Naive thymus-derived CD4-positive, alpha-beta T cell (primary cell): Measurements from ENCODE around the gene AR. TPM values are rescaled to one million over a fixed set of nuclear protein-coding genes. Genes with fewer than 3 reads are reported as not detected.
"Not testable (repeated sequence)": the region's sequence is repeated elsewhere in the genome, so short reads cannot be mapped to it uniquely, and the experiment has no call there.

Experiments used
- ATAC-seq: fragments of 150-1000 bp; cut with Tn5 transposase; 2 replicates; pipeline ENCODE4 v1.10.0; 2021; ENCODE audit warnings: mild to moderate bottlenecking, moderate library complexity
- CTCF ChIA-PET: fragments of 350-600 bp; sonication (Branson Sonifier 250); formaldehyde crosslinking; loops from one replicate; lab custom pipeline; 2021; ENCODE audit warnings: antibody characterized with exemption; lab: Charles Lee
- POLR2A ChIA-PET: fragments of 350-600 bp; sonication (Branson Sonifier 250); formaldehyde crosslinking; loops from one replicate; lab custom pipeline; 2021; ENCODE audit warnings: antibody characterized with exemption, inconsistent platforms; lab: Charles Lee
- DNase-seq, 9 donors: peaks; one replicate each; pipeline versions ENCODE4 v3.0.0 to v3.0.0-alpha.2; 2020 to 2022; ENCODE audit warnings: mixed read lengths in 1 of 9
- H3K27ac ChIP-seq: one replicate; pipeline ENCODE4 v1.7.0; 2013; ENCODE audit warnings: mild to moderate bottlenecking, low read depth, low read length, moderate library complexity
- H3K27me3 ChIP-seq, 2 donors: one replicate each; pipeline ENCODE4 v1.7.0; 2013; ENCODE audit warnings: low read length in 2 of 2, mild to moderate bottlenecking in 2 of 2, moderate library complexity in 2 of 2; ENCODE audit not compliant: control insufficient read depth in 2 of 2, insufficient read depth in 2 of 2
- H3K36me3 ChIP-seq, 3 experiments: 1 replicate in 2 of 3; 2 replicates in 1 of 3; pipeline ENCODE4 v1.7.0; 2013; ENCODE audit warnings: low read length in 3 of 3, mild to moderate bottlenecking in 3 of 3, moderate library complexity in 1 of 3; ENCODE audit not compliant: insufficient read depth in 3 of 3, control insufficient read depth in 2 of 3
- H3K4me1 ChIP-seq, 2 donors: one replicate each; pipeline ENCODE4 v1.7.0; 2013; ENCODE audit warnings: low read length in 2 of 2, mild to moderate bottlenecking in 2 of 2, moderate library complexity in 1 of 2; ENCODE audit not compliant: control insufficient read depth in 2 of 2, insufficient read depth in 2 of 2
- H3K4me3 ChIP-seq: 2 replicates; pipeline ENCODE4 v1.7.0; 2013; ENCODE audit warnings: mild to moderate bottlenecking, low read length
- H3K9me3 ChIP-seq, 3 experiments: 1 replicate in 2 of 3; 2 replicates in 1 of 3; pipeline ENCODE4 v1.7.0; 2013; ENCODE audit warnings: low read length in 3 of 3; ENCODE audit not compliant: control insufficient read depth in 2 of 3
- H3K27ac Mint-ChIP-seq, 9 donors: one replicate each; pipeline ENCODE4 v1.8.0; 2020 to 2022; ENCODE audit warnings: mixed read lengths in 9 of 9, mild to moderate bottlenecking in 8 of 9, moderate library complexity in 5 of 9, inconsistent platforms in 2 of 9
- H3K27me3 Mint-ChIP-seq, 5 donors: one replicate each; pipeline ENCODE4 v1.8.0; 2021 to 2022; ENCODE audit warnings: mixed read lengths in 5 of 5, mild to moderate bottlenecking in 1 of 5
- H3K36me3 Mint-ChIP-seq, 5 donors: one replicate each; pipeline ENCODE4 v1.8.0; 2020 to 2022; ENCODE audit warnings: mixed read lengths in 5 of 5, mild to moderate bottlenecking in 3 of 5, inconsistent platforms in 1 of 5
- H3K4me1 Mint-ChIP-seq, 7 donors: one replicate each; pipeline ENCODE4 v1.8.0; 2020 to 2022; ENCODE audit warnings: mixed read lengths in 7 of 7, mild to moderate bottlenecking in 3 of 7, inconsistent platforms in 1 of 7
- H3K4me3 Mint-ChIP-seq, 10 donors: one replicate each; pipeline ENCODE4 v1.8.0; 2020 to 2022; ENCODE audit warnings: mild to moderate bottlenecking in 10 of 10, mixed read lengths in 10 of 10, moderate library complexity in 6 of 10, inconsistent platforms in 2 of 10
- H3K9me3 Mint-ChIP-seq, 11 donors: one replicate each; pipeline ENCODE4 v1.8.0; 2020 to 2022; ENCODE audit warnings: mixed read lengths in 11 of 11, mild to moderate bottlenecking in 4 of 11, inconsistent platforms in 1 of 11, moderate library complexity in 1 of 11
- intact Hi-C, 2 donors: fragments of 100-400 bp; cut with micrococcal nuclease; formaldehyde crosslinking; loops; one replicate each; pipeline ENCODE4 v1.15.1; 2023
- polyA plus RNA-seq, 2 donors: library from polyadenylated mRNA; unstranded; fragments of 300-500 nt; fragmentation: Illumina TruSeq; gene quantifications; one replicate each; pipeline ENCODE4 v1.2.3, GENCODE V29; 2021
- total RNA-seq, 6 experiments: library from RNA in 5 of 6; stranded (reverse) in 5 of 6; gene quantifications; 1 replicate in 5 of 6; 2 replicates in 1 of 6; pipeline ENCODE4 v1.2.3 and lab custom pipeline; 2021 to 2026

AR gene
- total and polyA plus RNA-seq, 7 experiments from 2014 or later = 0.03 to 0.39 (median 0.15) TPM; not detected in 4

DNA sequence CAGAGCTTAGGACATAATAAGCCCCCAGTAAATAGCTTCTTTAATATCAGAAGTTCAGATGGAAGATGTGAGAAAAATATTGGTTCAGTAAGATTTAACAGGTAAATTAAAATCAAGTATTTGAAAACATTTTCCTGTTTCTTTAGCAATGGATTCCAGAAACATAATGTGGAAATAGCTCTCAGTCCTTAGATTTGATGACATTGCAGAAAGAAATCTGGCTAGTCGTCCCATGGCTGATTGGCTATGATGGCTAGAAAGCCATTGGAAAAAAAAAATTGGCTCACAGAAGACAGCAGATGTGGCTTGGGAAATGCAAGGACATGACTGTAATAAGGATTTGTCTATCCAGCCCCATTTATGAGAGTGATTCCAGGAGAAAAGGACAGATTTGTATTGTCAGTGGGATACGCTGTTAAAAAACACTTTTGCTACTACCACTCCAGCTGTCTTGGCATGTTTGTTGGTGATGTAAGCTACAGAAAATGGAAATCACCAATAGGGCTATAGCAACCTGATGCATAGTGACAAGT, 78.3 kb downstream of the AR start:
- Mint-ChIP-seq H3K9me3 (peaks cover 0 to 12% (median 2%) of the 10 kb centered on the region in 11 donors), H3K36me3 (no peaks in the 10 kb centered on the region), H3K27me3 (no peaks in the 10 kb centered on the region), H3K27ac (no peak overlapping the region), H3K4me3 (no peak overlapping the region), H3K4me1 (no peaks in the 10 kb centered on the region)
- Histone ChIP-seq H3K9me3 (no peaks in the 10 kb centered on the region), H3K36me3 (no peaks in the 10 kb centered on the region), H3K4me3 (no peak overlapping the region), H3K27me3 (no peaks in the 10 kb centered on the region), H3K4me1 (no peaks in the 10 kb centered on the region), H3K27ac (no peak overlapping the region)
- CTCF ChIA-PET = no interaction called here
- POLR2A ChIA-PET = no interaction called here
- ATAC-seq (no peak), DNase-seq (no peak)
- intact Hi-C loops = no loop called here

DNA sequence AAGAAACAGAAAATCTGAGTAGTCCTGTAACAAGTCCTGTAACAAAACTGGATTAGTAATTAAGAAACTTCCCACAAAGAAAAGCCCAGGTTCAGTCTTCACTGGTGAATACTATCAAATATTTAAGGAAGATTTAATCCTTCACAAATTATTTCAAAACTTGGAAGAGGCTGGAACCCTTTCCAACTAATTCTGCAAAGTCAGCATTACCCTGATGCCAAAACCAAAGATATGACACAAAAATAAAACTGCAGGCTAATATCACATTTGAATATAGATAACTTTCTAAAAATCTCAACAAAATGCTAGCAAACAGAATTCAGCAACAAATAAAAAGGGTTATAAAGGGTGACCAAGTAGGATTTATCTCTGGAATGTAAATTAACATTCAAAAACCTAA, 80.5 kb downstream of the AR start:
- Histone ChIP-seq H3K27ac (no peak overlapping the region), H3K4me1 (no peaks in the 10 kb centered on the region), H3K4me3 (no peak overlapping the region), H3K9me3 (no peaks in the 10 kb centered on the region), H3K36me3 (no peaks in the 10 kb centered on the region), H3K27me3 (no peaks in the 10 kb centered on the region)
- Mint-ChIP-seq H3K27me3 (no peaks in the 10 kb centered on the region), H3K36me3 (no peaks in the 10 kb centered on the region), H3K9me3 (peaks cover 0 to 6% (median 2%) of the 10 kb centered on the region in 11 donors), H3K27ac (no peak overlapping the region), H3K4me3 (no peak overlapping the region), H3K4me1 (no peaks in the 10 kb centered on the region)
- ATAC-seq = no peak
- DNase-seq = no peak
- POLR2A ChIA-PET = no interaction called here
- CTCF ChIA-PET = no interaction called here
- intact Hi-C loops = no loop called here

DNA sequence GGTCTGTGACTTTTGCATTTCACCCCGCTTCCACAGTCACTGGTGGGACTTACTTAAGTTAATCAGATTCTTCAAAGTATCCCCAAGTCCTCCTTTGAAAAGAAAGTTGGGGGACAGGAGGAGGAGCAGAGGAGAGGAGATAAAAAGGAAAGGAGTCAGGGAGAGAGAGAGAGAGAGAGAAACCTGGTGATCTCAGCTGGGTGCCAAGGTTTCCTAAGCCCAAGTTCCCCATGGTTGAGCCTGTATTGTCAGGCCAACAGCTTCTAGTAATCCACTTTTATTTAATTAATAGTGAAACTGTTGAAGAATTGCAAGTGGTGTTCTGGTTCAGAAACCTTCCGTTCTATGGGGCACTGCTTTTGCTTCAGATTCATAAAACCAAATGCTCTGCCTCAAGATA, 91.6 kb downstream of the AR start:
- H3K9me3 Mint-ChIP-seq = peaks cover 0 to 12% (median 0%) of the 10 kb centered on the region in 11 donors
- no peak for ATAC-seq
- H3K27ac Mint-ChIP-seq = no peak overlapping the region
- H3K4me1 ChIP-seq = no peaks in the 10 kb centered on the region
- no peak overlapping the region for H3K27ac ChIP-seq
- H3K27me3 Mint-ChIP-seq = no peaks in the 10 kb centered on the region
- no peaks in the 10 kb centered on the region for H3K36me3 ChIP-seq
- peaks cover 0 to 1% (median 0%) of the 10 kb centered on the region in 7 donors for H3K4me1 Mint-ChIP-seq
- no peak for DNase-seq
- CTCF ChIA-PET = no interaction called here
- POLR2A ChIA-PET = no interaction called here
- intact Hi-C loops = no loop called here
- H3K4me3 ChIP-seq = no peak overlapping the region
- no peaks in the 10 kb centered on the region for H3K36me3 Mint-ChIP-seq
- no peaks in the 10 kb centered on the region for H3K9me3 ChIP-seq
- no peaks in the 10 kb centered on the region for H3K27me3 ChIP-seq
- no peak overlapping the region for H3K4me3 Mint-ChIP-seq

DNA sequence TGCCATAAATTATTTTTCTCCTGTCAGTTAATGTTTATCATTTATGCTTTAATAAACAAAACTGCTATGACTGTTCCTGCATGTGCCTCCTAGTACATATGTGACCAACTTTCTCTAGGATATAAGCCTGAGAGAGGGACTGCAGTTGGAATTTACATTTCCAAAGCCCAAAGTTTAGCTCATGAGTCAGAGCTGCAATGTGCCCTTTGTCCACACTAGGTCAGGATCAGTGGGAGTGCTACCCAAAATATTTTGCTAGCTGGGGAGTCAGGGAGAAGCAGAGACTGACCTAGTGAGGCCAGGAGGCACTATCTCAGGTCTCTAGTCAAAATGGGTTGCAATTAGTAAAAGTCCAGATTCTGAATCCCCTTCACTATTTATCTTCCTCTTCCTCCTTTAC, 92.7 kb downstream of the AR start:
- H3K4me1 ChIP-seq = no peaks in the 10 kb centered on the region
- H3K4me3 ChIP-seq = no peak overlapping the region
- Mint-ChIP-seq H3K4me1 (peaks cover 0 to 1% (median 0%) of the 10 kb centered on the region in 7 donors), H3K27ac (no peak overlapping the region), H3K36me3 (no peaks in the 10 kb centered on the region), H3K27me3 (no peaks in the 10 kb centered on the region), H3K9me3 (peaks cover 0 to 8% (median 0%) of the 10 kb centered on the region in 11 donors), H3K4me3 (no peak overlapping the region)
- no peak overlapping the region for H3K27ac ChIP-seq
- DNase-seq = no peak
- intact Hi-C loops = no loop called here
- ChIA-PET POLR2A (no interaction called here), CTCF (no interaction called here)
- ATAC-seq = no peak
- no peaks in the 10 kb centered on the region for H3K9me3 ChIP-seq
- no peaks in the 10 kb centered on the region for H3K36me3 ChIP-seq
- no peaks in the 10 kb centered on the region for H3K27me3 ChIP-seq

DNA sequence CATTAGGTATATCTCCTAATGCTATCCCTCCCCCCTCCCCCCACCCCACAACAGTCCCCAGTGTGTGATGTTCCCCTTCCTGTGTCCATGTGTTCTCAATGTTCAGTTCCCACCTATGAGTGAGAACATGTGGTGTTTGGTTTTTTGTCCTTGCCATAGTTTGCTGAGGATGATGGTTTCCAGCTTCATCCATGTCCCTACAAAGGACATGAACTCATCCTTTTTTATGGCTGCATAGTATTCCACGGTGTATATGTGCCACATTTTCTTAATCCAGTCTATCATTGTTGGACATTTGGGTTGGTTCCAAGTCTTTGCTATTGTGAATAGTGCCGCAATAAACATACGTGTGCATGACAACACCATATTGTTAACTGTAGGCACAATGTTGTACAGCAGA, 93.5 kb downstream of the AR start:
- H3K4me1 ChIP-seq, ATAC-seq, POLR2A ChIA-PET, H3K9me3 ChIP-seq, H3K9me3 Mint-ChIP-seq, H3K36me3 Mint-ChIP-seq, intact Hi-C loops, H3K36me3 ChIP-seq, H3K27ac Mint-ChIP-seq, H3K4me1 Mint-ChIP-seq, H3K4me3 ChIP-seq, H3K27me3 ChIP-seq, H3K27me3 Mint-ChIP-seq, H3K4me3 Mint-ChIP-seq, H3K27ac ChIP-seq, DNase-seq, CTCF ChIA-PET: not testable (repeated sequence)

DNA sequence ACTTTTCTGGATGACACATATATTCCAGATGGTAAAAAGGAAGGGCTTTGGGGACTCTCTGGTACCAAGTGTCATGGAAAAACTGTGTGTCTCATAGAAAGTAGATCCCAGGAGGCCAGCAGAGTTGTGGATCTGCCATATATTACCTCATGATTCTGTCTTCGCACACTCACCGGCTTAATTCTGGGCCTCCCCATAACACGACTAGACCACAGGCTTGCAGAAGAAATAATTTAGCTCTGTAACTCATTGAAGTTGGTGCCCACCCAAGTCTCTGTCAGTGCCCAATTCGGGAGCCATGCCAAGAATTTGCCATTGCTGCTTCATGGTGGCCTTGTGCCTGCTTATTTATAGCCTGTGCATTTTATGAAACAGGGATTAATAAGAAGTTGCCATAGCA, 104.5 kb downstream of the AR start:
- ATAC-seq (no peak), DNase-seq (no peak)
- Mint-ChIP-seq H3K9me3 (peaks cover 0 to 3% (median 0%) of the 10 kb centered on the region in 11 donors), H3K27ac (no peak overlapping the region), H3K4me1 (no peaks in the 10 kb centered on the region), H3K36me3 (no peaks in the 10 kb centered on the region), H3K27me3 (no peaks in the 10 kb centered on the region), H3K4me3 (no peak overlapping the region)
- H3K9me3 ChIP-seq = no peaks in the 10 kb centered on the region
- no peak overlapping the region for H3K27ac ChIP-seq
- ChIA-PET POLR2A (no interaction called here), CTCF (no interaction called here)
- H3K4me1 ChIP-seq = no peaks in the 10 kb centered on the region
- intact Hi-C loops = no loop called here
- H3K27me3 ChIP-seq = no peaks in the 10 kb centered on the region
- no peaks in the 10 kb centered on the region for H3K36me3 ChIP-seq
- no peak overlapping the region for H3K4me3 ChIP-seq

DNA sequence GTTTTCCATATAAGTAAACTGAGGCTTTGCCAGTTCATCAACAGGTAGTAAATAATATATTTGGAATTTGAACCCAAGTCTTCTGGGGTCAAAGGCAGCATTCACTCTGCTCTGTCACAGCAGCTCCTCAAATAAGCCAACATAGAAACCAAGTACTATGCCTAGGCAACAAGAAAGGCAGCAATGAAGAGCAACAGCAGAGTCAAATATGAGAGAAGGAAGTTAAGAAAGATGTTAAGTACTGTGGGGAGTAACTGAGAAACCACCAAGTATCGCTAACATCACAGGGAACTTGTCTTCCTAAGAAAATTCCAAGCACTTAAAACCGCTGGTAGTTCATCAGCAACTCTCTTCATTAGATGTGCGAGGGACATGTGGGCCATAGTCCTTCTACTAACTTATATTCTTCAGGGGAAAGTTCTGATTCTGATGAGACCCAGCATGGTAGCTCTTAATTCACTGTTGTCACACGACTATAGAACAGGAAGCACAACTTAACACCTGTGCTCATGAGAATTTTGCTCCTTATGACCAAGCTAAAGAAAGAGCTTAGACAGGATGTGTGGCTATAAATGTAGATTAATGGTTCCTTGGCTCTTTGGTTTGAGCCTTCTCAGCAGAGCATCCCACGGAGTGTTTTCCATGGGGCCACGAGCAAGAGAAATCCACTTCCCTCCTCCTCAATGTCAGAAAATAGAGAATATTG, 107.8 kb downstream of the AR start:
- H3K9me3 Mint-ChIP-seq = peaks cover 0 to 2% (median 0%) of the 10 kb centered on the region in 11 donors
- no peak overlapping the region for H3K27ac Mint-ChIP-seq
- no peaks in the 10 kb centered on the region for H3K4me1 Mint-ChIP-seq
- no peak overlapping the region for H3K4me3 ChIP-seq
- ATAC-seq = no peak
- ChIA-PET CTCF (no interaction called here), POLR2A (no interaction called here)
- H3K4me1 ChIP-seq = no peaks in the 10 kb centered on the region
- no peaks in the 10 kb centered on the region for H3K27me3 Mint-ChIP-seq
- no peaks in the 10 kb centered on the region for H3K27me3 ChIP-seq
- DNase-seq = no peak
- intact Hi-C loops = no loop called here
- H3K27ac ChIP-seq = no peak overlapping the region
- H3K36me3 Mint-ChIP-seq = no peaks in the 10 kb centered on the region
- H3K36me3 ChIP-seq = no peaks in the 10 kb centered on the region
- H3K9me3 ChIP-seq = no peaks in the 10 kb centered on the region
- H3K4me3 Mint-ChIP-seq = no peak overlapping the region
